Activated CD4-positive, alpha-beta T cell treated with anti-CD3 and anti-CD28 coated beads, Interleukin-2, Interleukin-4, amounts not matched to agents 100 ng/mL and 50 ng/mL, durations not matched to agents 16 hours and 8 hours (primary cell): Measurements from ENCODE around the gene FAM83G.

Experiments used
- DNase-seq: peaks from one replicate; pipeline ENCODE4 v3.0.0-alpha.2; 2020; ENCODE audit warnings: low spot score

FAM83G gene

DNA sequence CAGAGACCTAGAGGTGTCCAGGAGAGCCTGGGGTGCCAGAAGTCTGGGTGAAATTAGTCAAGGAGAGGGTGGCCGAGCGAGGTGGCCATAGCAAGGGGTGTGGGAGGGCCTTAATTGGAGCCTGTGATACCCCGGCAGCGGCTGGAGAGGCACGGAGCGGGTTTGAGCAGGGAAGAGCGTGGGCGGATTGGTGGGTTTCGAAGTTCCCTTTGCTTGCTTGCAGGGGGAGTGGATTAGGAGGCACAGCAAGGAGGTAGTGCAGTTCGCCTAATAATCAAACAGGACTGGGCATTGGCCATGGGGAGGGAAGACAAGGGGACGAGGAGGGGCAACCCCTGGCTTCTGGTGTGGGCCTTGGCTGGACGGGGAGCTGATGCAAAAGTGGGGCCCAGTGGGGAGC lies 5.4 kb upstream of the FAM83G start:
- no peak for DNase-seq

DNA sequence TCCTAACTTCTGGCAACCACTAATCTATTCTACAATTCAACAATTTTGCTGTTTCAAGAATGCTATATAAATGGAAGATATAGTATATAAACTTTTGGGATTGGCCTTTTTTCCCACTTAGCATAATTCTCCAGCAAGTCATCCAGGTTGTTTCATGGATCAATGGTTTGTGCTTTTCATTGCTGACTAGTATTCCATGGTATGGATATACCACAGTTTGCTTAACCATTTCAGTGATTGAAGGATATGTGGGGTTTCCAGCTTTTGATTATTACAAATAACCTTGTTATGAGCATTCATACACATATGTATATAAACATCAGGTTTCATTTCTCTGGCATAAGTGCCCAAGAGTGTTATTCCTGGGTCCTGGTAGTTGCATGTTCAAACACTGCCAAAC lies 2.1 kb upstream of the FAM83G start:
- DNase-seq, result no peak

DNA sequence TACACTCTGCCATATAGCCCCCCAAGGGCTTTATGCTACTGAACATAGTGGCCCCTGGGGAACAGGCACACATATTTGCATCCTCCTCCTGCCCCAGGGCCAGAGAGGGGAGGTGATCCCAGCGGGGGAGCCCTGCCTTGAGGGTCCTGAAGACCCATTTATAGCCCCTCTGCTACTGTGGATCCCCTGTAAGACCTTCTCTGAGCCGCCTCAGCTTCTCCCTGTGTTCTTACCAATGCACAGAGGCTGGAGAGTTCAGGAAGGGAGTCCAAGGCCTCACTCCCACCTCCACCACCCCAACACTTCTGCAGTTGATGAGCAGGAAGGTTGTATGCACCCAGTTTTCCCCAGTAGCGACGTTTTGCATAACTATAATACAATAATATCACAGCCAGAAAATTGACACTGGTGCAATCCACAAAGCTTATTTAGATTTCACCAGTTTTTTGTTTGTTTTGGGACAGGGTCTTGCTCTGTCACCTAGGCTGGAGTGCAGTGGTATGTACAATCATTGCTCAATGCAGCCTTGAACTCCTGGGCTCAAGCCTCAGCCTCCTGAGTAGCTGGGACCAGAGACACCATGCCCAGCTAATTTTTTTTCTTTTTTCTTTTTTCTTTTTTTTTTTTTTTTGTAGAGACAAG lies 1.3 kb upstream of the FAM83G start:
- no peak for DNase-seq

DNA sequence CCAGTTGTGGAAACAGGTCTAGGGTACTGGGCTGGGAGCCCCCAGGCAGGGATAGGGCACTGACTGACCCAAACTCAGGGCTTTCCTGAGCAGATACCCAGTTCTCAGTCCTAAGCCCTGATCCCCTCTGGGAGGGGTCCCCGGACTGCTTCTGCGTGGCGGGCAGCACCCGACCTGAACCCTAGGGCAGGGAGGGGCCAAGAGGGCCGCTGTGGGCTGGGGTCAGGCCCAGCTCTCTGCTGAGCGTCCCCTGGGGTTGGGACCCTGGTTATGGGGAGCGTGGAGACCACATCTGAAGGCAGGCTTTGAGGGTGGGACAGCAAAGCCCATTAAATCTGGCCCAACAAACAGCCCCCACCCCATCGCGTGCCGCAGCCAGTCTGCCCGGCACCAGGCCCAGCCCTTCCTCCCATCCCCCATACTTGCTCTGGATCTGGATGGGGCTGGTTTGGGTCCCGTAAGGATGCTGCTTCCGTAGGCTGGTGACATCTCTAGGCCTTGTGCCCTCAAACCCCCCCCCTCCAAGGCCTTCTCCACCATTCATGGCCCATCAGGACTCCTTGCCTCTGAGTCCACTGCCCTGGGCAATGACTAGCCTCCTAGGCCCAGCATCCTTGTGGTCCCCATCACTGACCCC lies 691 bp upstream of the FAM83G start:
- DNase-seq, result no peak

DNA sequence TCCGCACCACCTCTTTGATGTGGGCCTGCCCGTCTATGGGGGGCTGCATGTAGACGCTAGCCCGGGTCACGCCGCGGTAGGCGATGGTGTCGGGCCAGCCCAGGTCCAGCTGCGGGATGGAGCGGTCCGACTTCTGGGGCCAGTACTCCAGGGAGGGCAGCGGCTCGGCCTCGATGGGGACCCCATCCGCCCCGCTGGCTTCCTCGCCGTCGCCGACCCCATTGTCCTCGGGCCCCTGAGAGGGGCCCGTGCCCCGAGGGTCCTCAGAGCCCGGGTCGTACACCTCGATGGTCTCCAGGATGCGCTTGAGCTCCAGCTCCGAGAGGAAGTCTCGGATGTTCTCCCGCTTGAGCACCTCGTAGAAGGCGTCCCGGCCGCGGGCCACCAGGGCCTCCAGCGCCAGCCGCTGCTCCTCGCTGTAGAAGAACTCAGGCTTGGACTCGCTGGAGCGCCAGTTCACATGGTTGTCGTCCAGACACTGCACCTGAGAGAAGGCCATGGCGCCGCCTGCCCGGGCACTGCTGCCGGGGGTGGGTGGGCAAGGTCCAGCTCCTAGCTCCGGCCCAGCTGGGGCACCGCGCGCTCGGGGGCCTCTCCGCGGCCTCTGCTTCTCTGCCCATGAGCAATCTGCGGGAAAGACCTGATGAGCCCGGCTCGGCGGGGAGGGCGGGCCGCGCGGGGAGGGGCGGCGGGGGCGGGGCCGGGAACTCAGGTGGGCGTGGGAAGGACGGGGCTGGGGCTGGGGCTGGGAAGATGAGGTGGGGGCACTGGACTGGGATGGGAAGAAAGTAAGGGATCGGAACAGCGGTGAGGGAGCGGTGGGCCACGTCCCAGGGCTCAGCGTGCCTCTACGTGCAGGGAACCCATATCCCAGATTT lies 782 bp downstream of the FAM83G start:
- DNase-seq, result peak; percentile 26

DNA sequence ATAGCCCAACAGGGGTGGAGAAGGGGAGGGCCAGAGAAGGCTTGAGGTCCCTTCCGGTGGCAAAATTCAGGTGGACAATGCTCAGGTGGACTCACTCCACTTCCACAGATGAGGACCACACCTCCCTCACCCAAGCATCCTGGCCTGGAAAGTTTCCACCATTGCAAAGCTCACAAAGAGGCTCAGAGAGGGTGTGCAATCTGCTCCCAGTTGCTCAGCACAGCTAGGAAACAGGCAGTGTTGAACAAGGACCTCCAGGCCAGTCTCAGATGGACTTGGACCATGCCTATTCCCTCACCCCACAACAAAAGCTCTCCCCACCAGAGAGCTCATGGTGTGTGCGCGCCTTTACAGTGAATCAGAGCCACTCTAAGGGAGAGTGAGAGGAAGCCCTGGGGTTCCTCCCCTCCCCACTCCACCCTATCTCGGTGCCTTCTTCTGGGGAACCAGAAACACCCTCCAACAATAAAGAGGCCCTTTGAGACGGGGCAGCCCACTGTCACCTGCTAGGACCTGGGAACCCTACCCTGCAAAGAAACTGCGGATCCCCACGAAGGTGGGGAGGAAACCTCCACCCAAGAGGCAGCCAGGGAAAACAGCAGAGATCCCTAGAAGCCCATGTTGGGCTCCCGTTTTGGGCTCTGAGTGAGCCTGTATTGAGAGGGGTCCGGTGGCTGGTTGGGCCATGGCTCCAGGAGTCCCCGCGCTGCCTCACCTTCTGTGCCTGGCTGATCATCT lies 1.6 kb downstream of the FAM83G start:
- no peak for DNase-seq

DNA sequence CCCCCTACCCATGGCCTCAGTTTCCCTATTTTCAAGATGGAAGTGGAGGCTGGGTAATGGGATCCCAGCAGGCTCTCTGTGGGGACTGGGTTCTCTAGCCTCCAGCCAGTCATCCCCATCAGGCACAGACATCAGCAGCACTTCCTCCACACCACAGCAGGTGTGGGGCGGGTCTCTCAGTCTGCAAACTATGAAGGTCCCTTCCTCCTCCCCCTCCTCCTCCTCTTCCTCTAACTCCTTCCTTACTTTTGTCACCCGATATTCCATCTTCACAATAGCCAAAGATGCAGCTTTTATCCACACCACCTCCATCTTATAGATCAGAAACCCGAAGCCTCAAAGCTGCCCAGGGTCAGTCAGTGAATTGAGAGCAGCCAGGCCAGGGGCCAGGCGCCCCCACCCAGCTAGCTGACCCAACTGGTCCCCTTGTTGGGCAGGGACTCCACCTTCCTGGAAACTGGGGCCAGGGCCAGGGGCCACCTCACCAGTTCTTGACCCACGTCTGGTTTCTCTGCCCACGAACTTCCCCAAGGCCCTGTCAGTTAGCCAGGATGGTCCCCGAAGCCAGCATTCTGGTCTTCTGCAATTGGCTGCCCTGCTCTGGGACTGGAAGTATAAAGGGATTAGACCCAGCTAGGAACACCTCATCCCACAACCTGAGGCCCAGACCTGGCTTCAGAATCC lies 2.5 kb downstream of the FAM83G start:
- DNase-seq, result no peak

DNA sequence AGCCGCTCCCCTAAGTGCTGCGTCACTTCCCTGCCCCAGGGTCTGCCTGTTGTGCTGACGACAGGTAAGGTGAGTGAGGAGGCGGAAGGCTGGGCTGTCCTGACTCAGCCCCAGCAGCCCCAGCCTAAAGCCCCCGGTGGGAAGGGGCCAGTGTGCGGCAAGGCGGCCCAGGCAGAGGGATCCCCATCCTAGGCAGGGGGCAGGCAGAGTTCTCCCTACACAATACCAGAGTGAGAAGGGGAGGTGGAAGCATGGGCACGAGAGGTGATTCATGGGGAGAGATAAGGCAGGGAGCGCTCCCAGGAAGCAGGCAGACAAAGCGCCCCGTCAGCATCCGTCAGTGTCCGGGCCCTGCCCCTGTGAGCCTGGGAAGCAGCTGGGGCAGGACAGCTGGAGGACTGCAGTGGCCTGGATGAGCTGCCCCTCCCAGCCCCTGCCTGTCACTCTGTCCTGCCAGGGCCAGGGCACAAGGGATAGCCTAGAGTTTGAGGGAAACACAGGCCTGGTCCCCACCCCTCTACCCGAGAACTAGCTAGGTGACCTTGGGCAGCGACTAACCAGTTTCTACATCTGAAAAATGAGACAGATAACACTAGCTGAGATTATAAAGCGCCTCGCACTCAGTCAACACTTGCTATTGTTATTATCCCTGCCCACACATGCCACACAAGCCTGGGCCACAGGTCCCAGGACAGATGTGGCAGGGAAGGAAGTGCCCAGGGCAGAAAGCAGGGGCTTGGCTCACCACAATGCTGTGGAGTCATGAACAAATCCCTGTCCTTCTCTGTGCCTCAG lies 3.8 kb downstream of the FAM83G start:
- DNase-seq, result no peak

DNA sequence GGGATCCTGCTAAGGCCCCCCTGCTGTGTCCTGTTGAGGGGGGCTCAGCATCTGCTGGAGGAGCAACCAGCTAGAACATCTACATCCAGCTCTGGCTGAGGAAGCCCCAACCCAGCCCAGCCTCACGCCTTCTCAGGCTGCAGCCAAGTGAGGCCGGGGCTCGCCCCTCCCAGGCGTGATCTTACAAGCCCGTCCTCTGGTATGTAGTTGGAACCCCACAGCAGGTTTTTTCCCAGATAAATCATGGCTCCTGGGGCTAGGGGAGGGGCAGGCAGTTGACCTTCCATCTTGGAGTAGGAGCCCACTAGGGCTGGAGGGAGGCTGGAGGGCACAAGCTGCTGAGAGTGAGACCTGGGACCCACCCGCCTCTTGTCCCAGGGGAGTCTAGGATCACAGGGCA lies 4.7 kb downstream of the FAM83G start:
- no peak for DNase-seq

DNA sequence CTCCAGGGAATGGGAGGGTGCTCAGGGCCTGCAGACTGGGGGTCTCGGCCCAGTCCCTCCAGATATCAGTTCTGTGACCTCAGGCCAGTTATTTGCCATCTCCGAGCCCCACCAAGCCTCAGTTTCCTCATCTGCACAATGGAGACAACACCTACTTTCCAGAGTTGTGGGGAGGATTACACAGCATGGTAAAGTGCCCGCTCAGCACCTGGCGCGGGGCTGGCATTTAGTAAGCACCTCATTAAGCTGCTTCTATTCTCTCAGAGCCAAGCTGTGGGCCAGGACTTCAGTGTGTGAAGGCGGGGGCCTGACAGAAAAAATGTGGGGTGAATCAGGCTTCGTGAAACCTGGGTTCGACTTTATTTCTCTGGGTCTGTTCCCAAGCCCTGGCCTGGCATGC lies 5.2 kb downstream of the FAM83G start:
- no peak for DNase-seq

DNA sequence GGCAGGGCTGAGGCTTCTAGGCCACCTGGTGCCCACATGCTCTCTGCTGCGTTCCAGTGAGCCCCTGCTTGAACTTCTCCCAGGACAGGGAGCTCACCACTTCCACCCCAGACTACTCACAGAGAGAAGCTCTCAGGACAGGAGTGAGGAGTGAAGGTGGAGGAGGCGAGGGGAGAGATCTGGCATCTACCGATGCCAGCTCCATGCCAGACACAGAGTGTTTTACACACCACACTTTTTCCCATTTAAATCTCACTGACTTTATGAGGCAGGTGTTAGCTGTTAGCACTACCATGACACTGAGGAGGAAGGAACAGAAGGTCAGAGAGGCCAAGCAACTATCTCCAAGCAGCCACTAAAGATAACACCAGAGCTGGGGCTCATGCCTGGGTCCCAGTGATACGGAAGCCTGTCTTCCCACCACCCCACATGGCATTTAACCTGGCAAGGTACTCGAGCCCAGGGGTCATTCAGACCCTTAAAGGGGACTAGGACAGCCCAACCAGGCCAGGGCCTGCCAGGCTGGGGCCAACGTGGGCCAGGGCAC lies 6.8 kb downstream of the FAM83G start:
- DNase-seq, result no peak

DNA sequence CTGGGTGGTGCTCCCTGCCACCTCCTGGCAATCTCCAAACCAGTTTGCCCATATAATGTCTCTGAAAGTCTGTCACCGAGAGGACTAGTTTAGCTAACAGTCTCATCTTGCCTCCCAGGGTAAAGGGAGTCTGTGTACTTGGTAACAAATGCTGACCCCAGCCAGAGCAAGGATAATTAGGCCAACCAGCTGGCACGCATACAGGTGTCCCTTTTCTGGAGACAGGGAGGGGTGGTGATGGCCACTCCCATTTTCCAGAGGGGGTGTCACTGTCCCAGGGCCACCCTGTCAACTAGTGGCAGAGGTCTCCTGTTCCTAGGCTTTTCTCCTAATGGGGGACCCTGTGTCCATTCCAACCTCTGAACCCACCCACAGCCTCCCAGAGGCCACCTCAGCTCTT lies 8.1 kb downstream of the FAM83G start:
- DNase-seq, result no peak

DNA sequence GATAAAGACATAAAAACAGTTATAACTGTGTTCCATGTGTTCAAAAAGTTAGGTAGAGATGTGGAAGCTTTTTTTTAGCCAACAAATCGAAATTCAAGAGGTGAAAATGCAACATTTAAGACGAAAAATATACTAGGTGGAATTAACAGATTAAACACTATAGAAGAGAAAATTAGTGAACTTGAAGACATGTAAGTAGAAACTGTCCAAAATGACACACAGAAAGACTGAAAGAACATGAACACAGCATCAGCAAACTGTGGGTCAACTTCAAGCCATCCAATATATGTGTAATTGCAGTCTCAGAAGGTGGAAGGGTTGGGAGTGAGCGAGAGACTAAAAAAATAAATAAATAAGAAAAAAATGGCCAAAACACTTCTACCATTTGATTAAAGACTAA lies 9.3 kb downstream of the FAM83G start:
- DNase-seq, result no peak

DNA sequence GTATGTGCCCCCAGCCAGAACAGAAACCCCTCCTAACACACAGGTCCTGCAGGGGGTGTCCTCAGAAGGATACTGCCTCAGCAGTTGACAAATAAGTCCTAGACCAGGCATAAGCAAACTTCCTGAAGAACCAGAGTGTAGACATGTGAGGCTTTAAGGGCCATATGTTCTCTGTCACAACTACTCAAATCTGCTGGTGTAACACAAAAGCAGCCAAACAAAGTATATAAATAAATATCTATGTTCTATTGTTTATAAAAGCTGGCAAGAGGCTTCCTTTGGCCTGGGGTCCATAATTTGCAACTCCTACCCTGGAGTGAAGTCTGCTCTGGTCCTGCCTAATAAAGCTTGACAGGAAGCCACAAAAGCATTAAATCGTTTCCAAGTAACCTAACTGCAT lies 9.9 kb downstream of the FAM83G start:
- no peak for DNase-seq

DNA sequence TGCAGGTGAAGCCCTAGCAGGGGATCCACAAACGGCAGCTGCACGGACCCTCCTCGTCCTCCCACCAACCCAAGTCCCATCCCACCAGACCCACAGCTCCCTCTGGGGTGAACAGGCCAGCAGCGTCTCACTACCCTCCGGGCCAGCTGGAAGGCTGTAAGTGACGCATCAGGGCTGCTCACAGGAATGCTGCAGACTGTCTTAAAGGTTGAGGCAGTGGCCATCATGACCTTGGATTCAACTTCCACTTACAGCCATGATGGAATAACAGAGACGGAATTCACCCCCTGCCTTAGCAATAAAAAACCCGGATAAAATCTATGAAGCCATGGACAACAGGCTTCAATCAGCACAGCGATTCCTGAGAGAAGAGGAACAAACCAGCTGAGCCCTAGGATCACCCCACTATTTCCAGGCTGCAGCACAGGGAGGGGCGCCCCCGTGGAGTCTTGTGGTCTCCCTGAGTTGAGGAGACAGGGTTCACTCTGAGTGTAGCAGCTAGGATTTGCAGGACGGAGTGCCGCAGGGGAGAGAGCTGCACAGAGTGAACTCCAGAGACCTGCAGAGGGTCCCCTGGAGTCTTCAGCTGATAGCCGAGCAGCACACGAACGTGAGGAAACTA lies 10.5 kb downstream of the FAM83G start:
- DNase-seq, result no peak

DNA sequence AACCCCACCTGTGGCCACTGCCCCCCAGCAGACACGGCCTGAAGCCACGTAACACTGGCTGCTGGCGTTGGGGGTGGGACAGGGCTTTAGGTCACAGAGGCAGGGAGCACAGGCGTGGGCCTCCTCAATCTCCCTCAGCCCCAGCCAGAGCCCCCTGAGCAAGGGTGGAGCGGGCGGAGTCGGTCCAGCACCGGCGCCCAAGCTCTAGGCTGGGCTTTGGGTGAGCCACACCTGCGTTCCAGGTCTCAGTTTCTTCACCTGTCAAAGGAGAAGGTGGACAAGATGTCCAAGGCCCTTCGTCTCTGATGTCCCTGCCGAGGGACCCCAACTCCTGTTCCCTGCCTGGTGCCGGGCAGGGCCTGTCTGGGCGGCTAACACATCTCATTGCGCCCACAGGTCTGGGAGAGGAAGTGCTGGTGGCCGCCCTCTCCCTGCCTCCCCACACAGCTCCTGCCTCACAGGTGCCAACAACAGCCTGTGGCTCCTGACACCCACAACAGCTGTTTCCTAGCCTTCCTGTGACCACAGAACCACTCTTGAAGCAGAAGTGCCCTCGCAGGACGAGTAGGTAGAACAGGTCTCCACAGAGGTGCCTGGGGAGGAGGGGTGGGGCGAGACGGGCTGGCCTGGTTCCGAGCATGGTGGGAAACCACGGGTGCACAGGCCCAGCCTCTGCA lies 12.0 kb downstream of the FAM83G start:
- peak; percentile 10 for DNase-seq

DNA sequence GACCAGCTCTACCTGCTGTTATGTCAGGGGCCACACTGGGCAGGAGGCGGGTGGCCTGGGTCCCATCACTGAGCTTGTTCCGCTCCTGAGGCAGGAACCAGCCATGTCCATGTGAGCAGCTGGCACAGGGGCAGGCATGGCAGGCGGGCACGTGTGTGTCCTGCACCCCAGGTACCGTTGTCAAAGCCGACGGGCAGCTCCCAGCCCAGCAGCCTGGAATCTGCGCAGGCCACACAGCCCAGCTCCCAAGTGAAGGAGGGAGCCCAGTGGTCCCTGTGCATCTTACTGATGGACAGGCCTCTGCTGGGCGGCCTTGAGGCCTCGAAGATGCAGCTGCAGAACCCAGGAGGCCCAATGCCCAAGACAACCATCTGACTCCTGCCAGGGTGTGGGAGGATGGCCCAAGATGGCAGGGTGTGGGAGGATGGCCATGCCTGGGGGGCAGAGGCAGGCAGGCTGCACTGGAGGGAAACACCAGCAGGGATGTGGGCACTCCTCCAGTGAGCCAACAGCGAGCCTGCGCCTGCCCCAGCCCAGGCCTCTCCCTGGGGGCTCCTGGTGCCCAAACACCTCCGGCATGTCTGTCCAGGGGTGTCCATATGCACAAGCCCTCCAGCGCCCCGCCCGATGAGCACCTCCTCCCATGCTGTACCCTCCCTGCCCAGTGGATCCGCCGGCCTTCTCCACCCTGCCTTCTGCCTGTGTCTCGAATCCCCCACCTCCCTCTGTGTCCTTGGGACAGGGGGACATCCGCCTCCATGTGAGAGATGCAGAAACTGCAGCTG lies 12.8 kb downstream of the FAM83G start:
- no peak for DNase-seq

DNA sequence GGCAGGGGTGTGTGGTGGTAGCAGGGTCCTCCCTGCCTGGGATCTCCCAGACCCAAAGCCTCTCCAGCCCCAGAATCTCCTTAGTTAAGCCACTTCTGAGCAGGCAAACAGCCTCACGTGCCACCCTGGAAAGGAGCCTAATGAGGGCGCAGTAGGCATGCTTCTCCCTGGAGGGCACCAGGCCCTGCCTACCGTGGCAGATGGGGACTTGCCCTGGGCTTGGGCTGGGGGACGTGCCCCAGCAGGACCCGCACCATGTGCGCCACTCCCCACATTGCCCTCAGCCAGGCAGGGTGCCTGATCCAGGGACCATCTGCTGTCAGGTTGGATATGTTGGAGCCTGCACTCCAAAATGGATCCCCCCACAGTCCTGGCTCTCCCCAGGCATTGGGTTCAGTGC lies 14.2 kb downstream of the FAM83G start:
- no peak for DNase-seq
